Calu3 (cell line): Measurements from ENCODE around the gene SLC39A2. TPM values are rescaled to one million over a fixed set of nuclear protein-coding genes. Genes with fewer than 3 reads are reported as not detected.
"Not testable (repeated sequence)": the region's sequence is repeated elsewhere in the genome, so short reads cannot be mapped to it uniquely, and the experiment has no call there.

ENCODE experiments used
- BruUV-seq: library from RNA; stranded (reverse); fragments of 400-500 nt; replicated peaks from 2 replicates; lab custom pipeline; 2021; lab: Mats Ljungman, UMichigan
- CTCF ChIA-PET: fragments of 300-600 bp; sonication (Branson Sonifier 250); formaldehyde crosslinking; loops from one replicate; lab custom pipeline; 2022; ENCODE audit warnings: antibody characterized with exemption; lab: Charles Lee
- DNase-seq: peaks from one replicate; pipeline ENCODE4 v3.0.0; 2022
- H3K27ac Mint-ChIP-seq: one replicate; pipeline ENCODE4 v1.8.0; 2022; ENCODE audit warnings: mixed read lengths; ENCODE audit not compliant: unreplicated experiment
- H3K27me3 Mint-ChIP-seq: one replicate; pipeline ENCODE4 v1.8.0; 2022; ENCODE audit warnings: mixed read lengths; ENCODE audit not compliant: unreplicated experiment
- H3K36me3 Mint-ChIP-seq: one replicate; pipeline ENCODE4 v1.8.0; 2022; ENCODE audit warnings: mild to moderate bottlenecking, moderate library complexity, mixed read lengths; ENCODE audit not compliant: insufficient read depth, unreplicated experiment
- H3K4me1 Mint-ChIP-seq: one replicate; pipeline ENCODE4 v1.8.0; 2022; ENCODE audit warnings: mild to moderate bottlenecking, low read depth, mixed read lengths; ENCODE audit not compliant: unreplicated experiment
- H3K4me3 Mint-ChIP-seq: one replicate; pipeline ENCODE4 v1.8.0; 2022; ENCODE audit warnings: mild to moderate bottlenecking, low read depth, moderate library complexity, mixed read lengths; ENCODE audit not compliant: unreplicated experiment
- H3K9me3 Mint-ChIP-seq: one replicate; pipeline ENCODE4 v1.8.0; 2022; ENCODE audit warnings: low read depth, mixed read lengths; ENCODE audit not compliant: unreplicated experiment
- CTCF ChIP-seq: fragments of 200-600 bp; IDR thresholded peaks from one replicate; pipeline ENCODE4 v1.8.0; 2022; ENCODE audit warnings: antibody characterized with exemption; ENCODE audit not compliant: unreplicated experiment
- intact Hi-C: fragments of 100-400 bp; cut with micrococcal nuclease; formaldehyde crosslinking; loops from one replicate; pipeline ENCODE4 v1.10.0; 2022; ENCODE audit not compliant: unreplicated experiment
- total RNA-seq: library from RNA; stranded (reverse); gene quantifications from 2 replicates; pipeline ENCODE4 v1.2.3, GENCODE V29; 2022

SLC39A2 gene
- total RNA-seq, 1 experiment from 2014 or later = not detected

- DNase-seq = no peak
- H3K27ac Mint-ChIP-seq = no peak overlapping the region
- H3K4me3 Mint-ChIP-seq = no peak overlapping the region
- CTCF ChIA-PET = interaction anchor here (1.6 kb wide), 1 partner anchor 22 kb away, joined by 6 read pairs; no protein-coding TSS in a partner anchor
- no peaks in the 10 kb centered on the region for H3K9me3 Mint-ChIP-seq
- peaks cover 70% of the 10 kb centered on the region for H3K27me3 Mint-ChIP-seq
- H3K36me3 Mint-ChIP-seq = no peaks in the 10 kb centered on the region
- no TSS peak for BruUV-seq
- intact Hi-C loops = no loop called here
- H3K4me1 Mint-ChIP-seq = peaks cover 19% of the 10 kb centered on the region
- TF ChIP-seq CTCF = no peak
Measured at GRCh38 chr14:21037156-21037555, 38.1 kb downstream of the SLC39A2 start.

- TF ChIP-seq CTCF = no peak
- BruUV-seq = no TSS peak
- no peak for DNase-seq
- intact Hi-C loops = no loop called here
- H3K4me3 Mint-ChIP-seq = no peak overlapping the region
- H3K27ac Mint-ChIP-seq = no peak overlapping the region
- no peaks in the 10 kb centered on the region for H3K36me3 Mint-ChIP-seq
- peaks cover 70% of the 10 kb centered on the region for H3K27me3 Mint-ChIP-seq
- H3K4me1 Mint-ChIP-seq = peaks cover 28% of the 10 kb centered on the region
- CTCF ChIA-PET = interaction anchor here (1.6 to 6.7 kb wide), 3 partner anchors 14 to 68 kb away, joined by 4 to 93 read pairs (median 5); partner anchors contain the start of gene NDRG2
- H3K9me3 Mint-ChIP-seq = no peaks in the 10 kb centered on the region
Measured at GRCh38 chr14:21038441-21039422, 39.6 kb downstream of the SLC39A2 start.

- Mint-ChIP-seq H3K27ac (no peak overlapping the region), H3K9me3 (no peaks in the 10 kb centered on the region), H3K4me1 (peaks cover 36% of the 10 kb centered on the region), H3K4me3 (no peak overlapping the region), H3K36me3 (no peaks in the 10 kb centered on the region), H3K27me3 (peaks cover 70% of the 10 kb centered on the region)
- CTCF ChIA-PET = interaction anchor here (0.7 to 6.7 kb wide), 11 partner anchors 15 to 182 kb away, joined by 3 to 93 read pairs (median 4); partner anchors contain the start of genes ARHGEF40 and NDRG2
- DNase-seq = peak; percentile 37
- BruUV-seq = no TSS peak
- peak; percentile 44 for TF ChIP-seq CTCF
- intact Hi-C loops = loop anchor here (1.0 to 10.0 kb wide), 3 partner anchors 25 to 185 kb away; no protein-coding TSS in a partner anchor
Measured at GRCh38 chr14:21039585-21040369, 40.7 kb downstream of the SLC39A2 start.

GRCh38 chr14:21040370-21040925 is 41.4 kb downstream of the SLC39A2 start:
- CTCF ChIA-PET = interaction anchor here (0.7 to 6.7 kb wide), 12 partner anchors 16 to 183 kb away, joined by 3 to 93 read pairs (median 4); partner anchors contain the start of genes ARHGEF40 and NDRG2
- Mint-ChIP-seq H3K27me3 (peaks cover 70% of the 10 kb centered on the region), H3K4me1 (peaks cover 36% of the 10 kb centered on the region), H3K9me3 (no peaks in the 10 kb centered on the region), H3K36me3 (no peaks in the 10 kb centered on the region), H3K27ac (no peak overlapping the region), H3K4me3 (no peak overlapping the region)
- TF ChIP-seq CTCF = no peak
- intact Hi-C loops = loop anchor here (1.0 to 10.0 kb wide), 3 partner anchors 26 to 186 kb away; no protein-coding TSS in a partner anchor
- DNase-seq = no peak
- no TSS peak for BruUV-seq

GRCh38 chr14:21040941-21041340 is 41.8 kb downstream of the SLC39A2 start:
- H3K27ac Mint-ChIP-seq, BruUV-seq, H3K9me3 Mint-ChIP-seq, H3K36me3 Mint-ChIP-seq, DNase-seq, H3K4me3 Mint-ChIP-seq: not testable (repeated sequence)
- H3K4me1 Mint-ChIP-seq = peaks cover 36% of the 10 kb centered on the region
- peaks cover 67% of the 10 kb centered on the region for H3K27me3 Mint-ChIP-seq
- CTCF ChIA-PET = interaction anchor here (0.7 to 6.7 kb wide), 7 partner anchors 20 to 183 kb away, joined by 3 to 93 read pairs (median 6); partner anchors contain the start of gene ARHGEF40
- intact Hi-C loops = loop anchor here (1.0 to 10.0 kb wide), 3 partner anchors 27 to 186 kb away; no protein-coding TSS in a partner anchor
